Neural progenitor cell (in vitro differentiated cells): ENCODE measurements around the gene LRRN1.
"Not testable (repeated sequence)": the region's sequence is repeated elsewhere in the genome, so short reads cannot be mapped to it uniquely, and the experiment has no call there.

Experiments
- CTCF ChIP-seq: fragments of 200-600 bp; sonication (generic); IDR thresholded peaks from 2 replicates; pipeline ENCODE4 v1.5.1; 2017; ENCODE audit warnings: antibody characterized with exemption, mild to moderate bottlenecking
- EZH2 ChIP-seq: fragments of 200-600 bp; sonication (generic); IDR thresholded peaks from 2 replicates; pipeline ENCODE4 v1.6.1; 2017; ENCODE audit warnings: antibody characterized with exemption, mild to moderate bottlenecking, moderate library complexity

- not testable (repeated sequence) for TF ChIP-seq CTCF, EZH2
These were observed 29.2 kb downstream of the LRRN1 start for GRCh38 chr3:3828417-3828816.
